Activated CD4-positive, alpha-beta memory T cell treated with anti-CD3 and anti-CD28 coated beads for 36 hours (primary cell): ENCODE data around the gene PLEKHA8. TPM values are rescaled to one million over a fixed set of nuclear protein-coding genes. Genes with fewer than 3 reads are reported as not detected.
"Not testable (repeated sequence)": the region's sequence is repeated elsewhere in the genome, so short reads cannot be mapped to it uniquely, and the experiment has no call there.

Experiments used
- CTCF ChIA-PET: fragments of 350-600 bp; sonication (Branson Sonifier 250); formaldehyde crosslinking; loops from one replicate; lab custom pipeline; 2021; ENCODE audit warnings: antibody characterized with exemption, inconsistent platforms; lab: Charles Lee
- POLR2A ChIA-PET: fragments of 350-600 bp; sonication (Branson Sonifier 250); formaldehyde crosslinking; loops from one replicate; lab custom pipeline; 2021; ENCODE audit warnings: antibody characterized with exemption; lab: Charles Lee
- DNase-seq: peaks from one replicate; pipeline ENCODE4 v3.0.0-alpha.2; 2020
- H3K27ac Mint-ChIP-seq: one replicate; pipeline ENCODE4 v1.8.0; 2021; ENCODE audit warnings: mixed read lengths
- H3K27me3 Mint-ChIP-seq: one replicate; pipeline ENCODE4 v1.8.0; 2021; ENCODE audit warnings: mixed read lengths
- H3K36me3 Mint-ChIP-seq: one replicate; pipeline ENCODE4 v1.8.0; 2021; ENCODE audit warnings: mixed read lengths
- H3K4me1 Mint-ChIP-seq: one replicate; pipeline ENCODE4 v1.8.0; 2021; ENCODE audit warnings: low read depth, mixed read lengths
- H3K4me3 Mint-ChIP-seq: one replicate; pipeline ENCODE4 v1.8.0; 2021; ENCODE audit warnings: mild to moderate bottlenecking, mixed read lengths
- H3K9me3 Mint-ChIP-seq: one replicate; pipeline ENCODE4 v1.8.0; 2021; ENCODE audit warnings: mixed read lengths
- intact Hi-C: fragments of 100-400 bp; cut with micrococcal nuclease; formaldehyde crosslinking; loops from one replicate; pipeline ENCODE4 v1.15.1; 2023
- total RNA-seq, 2 experiments: library from RNA; stranded (reverse); gene quantifications; one replicate each; pipeline ENCODE4 v1.2.3, GENCODE V29; 2021

The PLEKHA8 gene
- total RNA-seq, 2 experiments from 2014 or later: 9.4 to 10.1 TPM

DNA sequence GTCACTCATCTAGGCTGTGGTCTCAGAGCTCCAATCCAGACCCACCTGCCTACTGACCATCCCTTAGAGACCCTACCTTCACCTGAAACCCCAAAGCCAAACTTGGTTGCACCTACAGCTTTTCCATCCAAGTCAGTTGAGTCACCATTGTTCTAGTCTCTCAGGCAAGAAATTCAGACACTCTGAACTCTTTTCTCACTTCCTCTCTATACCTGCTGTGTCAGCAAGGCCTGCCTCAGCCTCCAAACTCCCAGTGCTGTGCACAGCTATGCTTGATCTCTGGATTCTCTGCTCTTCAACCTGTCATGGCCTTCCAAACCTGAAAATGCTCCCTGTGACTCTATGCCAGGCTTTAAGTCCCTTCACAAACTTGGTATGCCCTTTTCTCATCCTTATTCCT, 59.2 kb downstream of the PLEKHA8 start:
- Mint-ChIP-seq H3K36me3 (no peaks in the 10 kb centered on the region), H3K9me3 (no peaks in the 10 kb centered on the region), H3K4me3 (no peak overlapping the region), H3K27ac (no peak overlapping the region), H3K27me3 (no peaks in the 10 kb centered on the region), H3K4me1 (no peaks in the 10 kb centered on the region)
- POLR2A ChIA-PET: no interaction called here
- CTCF ChIA-PET: interaction anchor here (1.0 kb wide), 1 partner anchor 12 kb away, joined by 5 read pairs; no protein-coding TSS in a partner anchor
- intact Hi-C loops: no loop called here
- DNase-seq: no peak

- no peaks in the 10 kb centered on the region for H3K36me3 Mint-ChIP-seq
- intact Hi-C loops: no loop called here
- no peak overlapping the region for H3K27ac Mint-ChIP-seq
- DNase-seq: no peak
- no peaks in the 10 kb centered on the region for H3K27me3 Mint-ChIP-seq
- no peak overlapping the region for H3K4me3 Mint-ChIP-seq
- no peaks in the 10 kb centered on the region for H3K4me1 Mint-ChIP-seq
- ChIA-PET CTCF (no interaction called here), POLR2A (no interaction called here)
- H3K9me3 Mint-ChIP-seq: no peaks in the 10 kb centered on the region
Observed at GRCh38 chr7:30088362-30088761, 60.1 kb downstream of the PLEKHA8 start.

- ChIA-PET POLR2A (no interaction called here), CTCF (interaction anchor here (0.8 kb wide), 1 partner anchor 28 kb away, joined by 3 read pairs; no protein-coding TSS in a partner anchor)
- Mint-ChIP-seq H3K4me1 (no peaks in the 10 kb centered on the region), H3K27me3 (no peaks in the 10 kb centered on the region), H3K36me3 (peaks cover 4% of the 10 kb centered on the region), H3K9me3 (no peaks in the 10 kb centered on the region), H3K4me3 (no peak overlapping the region), H3K27ac (no peak overlapping the region)
- intact Hi-C loops: no loop called here
- DNase-seq: no peak
Observed at GRCh38 chr7:30090111-30090510, 61.9 kb downstream of the PLEKHA8 start.

DNA sequence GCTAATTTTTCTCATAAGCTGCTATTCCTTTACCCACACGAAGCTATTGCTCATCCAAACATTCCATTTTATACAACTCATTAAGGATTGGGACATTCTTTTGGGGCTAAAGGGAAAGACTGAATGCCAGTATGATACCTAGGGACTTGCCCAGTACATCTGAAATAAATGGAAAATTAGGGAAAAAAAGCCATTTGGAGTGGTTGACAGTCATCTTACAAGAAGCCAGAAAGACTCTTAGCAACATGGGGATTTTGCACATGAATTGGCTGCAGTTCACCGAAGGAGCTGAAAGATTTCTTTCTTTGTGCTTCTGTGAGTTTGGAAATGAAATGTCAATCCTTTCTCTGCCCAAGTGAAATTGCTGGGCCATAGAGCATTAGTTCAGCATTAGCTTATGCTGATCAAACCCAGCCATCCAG, 63.3 kb downstream of the PLEKHA8 start:
- Mint-ChIP-seq H3K4me3 (no peak overlapping the region), H3K9me3 (no peaks in the 10 kb centered on the region), H3K4me1 (no peaks in the 10 kb centered on the region), H3K27me3 (no peaks in the 10 kb centered on the region), H3K36me3 (peaks cover 6% of the 10 kb centered on the region), H3K27ac (no peak overlapping the region)
- intact Hi-C loops: no loop called here
- POLR2A ChIA-PET: no interaction called here
- no peak for DNase-seq
- CTCF ChIA-PET: no interaction called here

- no peak overlapping the region for H3K4me3 Mint-ChIP-seq
- intact Hi-C loops: no loop called here
Observed at GRCh38 chr7:30091987-30092386, 63.8 kb downstream of the PLEKHA8 start.

GRCh38 chr7:30093420-30093952, 65.3 kb downstream of the PLEKHA8 start:
- Mint-ChIP-seq H3K27me3 (no peaks in the 10 kb centered on the region), H3K36me3 (peaks cover 8% of the 10 kb centered on the region), H3K4me3 (no peak overlapping the region), H3K9me3 (no peaks in the 10 kb centered on the region), H3K4me1 (no peaks in the 10 kb centered on the region), H3K27ac (no peak overlapping the region)
- POLR2A ChIA-PET: no interaction called here
- intact Hi-C loops: no loop called here
- CTCF ChIA-PET: no interaction called here
- DNase-seq: no peak

More at GRCh38 chr7:30091987-30092386, 63.8 kb downstream of the PLEKHA8 start:
- DNase-seq: no peak
- CTCF ChIA-PET: interaction anchor here (1.0 kb wide), 1 partner anchor 9 kb away, joined by 3 read pairs; no protein-coding TSS in a partner anchor
- no peaks in the 10 kb centered on the region for H3K27me3 Mint-ChIP-seq
- H3K36me3 Mint-ChIP-seq: peaks cover 6% of the 10 kb centered on the region
- no peaks in the 10 kb centered on the region for H3K9me3 Mint-ChIP-seq
- no peaks in the 10 kb centered on the region for H3K4me1 Mint-ChIP-seq
- POLR2A ChIA-PET: no interaction called here
- H3K27ac Mint-ChIP-seq: no peak overlapping the region

- H3K9me3 Mint-ChIP-seq, CTCF ChIA-PET, POLR2A ChIA-PET, H3K4me3 Mint-ChIP-seq, H3K36me3 Mint-ChIP-seq, intact Hi-C loops, H3K27me3 Mint-ChIP-seq, DNase-seq, H3K27ac Mint-ChIP-seq, H3K4me1 Mint-ChIP-seq: not testable (repeated sequence)
Observed at GRCh38 chr7:30098599-30098998, 70.4 kb downstream of the PLEKHA8 start.

GRCh38 chr7:30102281-30102680, 74.1 kb downstream of the PLEKHA8 start:
- ChIA-PET CTCF (no interaction called here), POLR2A (no interaction called here)
- Mint-ChIP-seq H3K36me3 (peaks cover 1% of the 10 kb centered on the region), H3K27ac (no peak overlapping the region), H3K27me3 (no peaks in the 10 kb centered on the region), H3K9me3 (no peaks in the 10 kb centered on the region), H3K4me1 (no peaks in the 10 kb centered on the region), H3K4me3 (no peak overlapping the region)
- intact Hi-C loops: no loop called here
- no peak for DNase-seq

DNA sequence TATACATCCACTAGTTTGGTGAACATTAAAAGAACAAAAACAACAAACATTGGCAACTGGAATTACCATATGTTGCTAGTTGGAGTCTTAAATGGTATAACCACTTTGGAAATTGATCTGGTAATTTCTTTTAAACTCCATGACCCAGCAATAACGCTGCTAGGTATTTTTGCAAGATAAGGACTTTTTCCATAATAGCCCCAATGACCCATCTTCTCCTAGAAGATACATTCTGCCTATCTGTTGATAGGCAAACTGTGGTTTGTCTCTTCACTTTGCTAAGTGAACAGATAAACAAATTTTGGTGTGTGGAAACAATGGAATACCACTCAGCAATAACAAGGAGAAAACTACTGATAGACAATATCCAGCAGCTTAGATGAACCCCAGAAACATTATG, 75.9 kb downstream of the PLEKHA8 start:
- CTCF ChIA-PET: no interaction called here
- POLR2A ChIA-PET: no interaction called here
- intact Hi-C loops: no loop called here
- Mint-ChIP-seq H3K4me1 (no peaks in the 10 kb centered on the region), H3K36me3 (peaks cover 2% of the 10 kb centered on the region), H3K27me3 (no peaks in the 10 kb centered on the region), H3K9me3 (peaks cover 3% of the 10 kb centered on the region), H3K27ac (no peak overlapping the region), H3K4me3 (no peak overlapping the region)
- DNase-seq: no peak

DNA sequence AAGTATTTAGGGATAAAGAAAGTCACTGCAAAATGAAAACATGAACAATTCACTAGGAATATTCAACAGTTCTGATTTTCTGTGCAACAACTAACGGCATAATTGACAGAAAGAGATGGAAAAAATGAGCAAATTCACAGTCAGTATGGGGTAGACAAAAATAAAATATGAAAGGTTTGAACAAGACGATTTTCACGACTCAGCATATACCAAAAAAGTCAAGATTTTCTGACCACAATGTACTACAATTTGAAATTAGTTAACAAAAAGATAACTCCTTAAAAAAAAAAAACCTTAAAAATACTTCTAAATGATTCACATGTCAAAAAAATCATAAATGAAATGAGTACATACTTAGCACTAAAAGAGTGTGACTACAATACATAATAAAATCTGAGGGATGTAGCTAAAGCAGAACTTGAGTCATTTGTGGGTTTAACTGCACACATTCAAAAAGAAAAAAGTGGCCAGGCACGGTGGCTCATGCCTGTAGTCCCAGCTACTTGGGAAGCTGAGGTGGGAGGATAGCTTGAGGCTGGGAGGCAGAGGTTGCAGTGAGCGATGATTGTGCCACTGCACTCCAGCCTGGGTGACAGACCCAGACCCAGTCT, 84.0 kb downstream of the PLEKHA8 start:
- ChIA-PET POLR2A (no interaction called here), CTCF (no interaction called here)
- H3K9me3 Mint-ChIP-seq: peaks cover 18% of the 10 kb centered on the region

DNA sequence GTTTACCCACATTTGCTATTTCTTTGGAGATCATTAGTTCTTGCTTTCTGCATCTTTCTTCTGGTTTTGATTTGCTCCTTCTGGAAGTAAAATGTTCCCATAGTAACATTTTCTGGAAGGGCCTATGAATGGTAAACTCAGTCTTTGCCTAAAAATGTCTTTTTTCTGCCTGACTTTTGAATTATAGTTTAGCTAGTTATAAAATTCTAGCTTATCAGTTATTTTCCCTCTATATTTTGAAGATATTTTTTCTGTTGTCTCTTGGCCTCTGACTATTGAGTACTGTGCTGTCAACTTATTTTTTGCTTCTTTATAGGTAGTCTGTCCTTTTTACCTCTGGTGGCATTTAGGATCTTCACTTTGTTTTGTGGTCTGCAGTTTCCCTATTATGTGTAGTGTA, 84.9 kb downstream of the PLEKHA8 start:
- Mint-ChIP-seq H3K36me3 (peaks cover 6% of the 10 kb centered on the region), H3K27me3 (no peaks in the 10 kb centered on the region), H3K9me3 (peaks cover 18% of the 10 kb centered on the region), H3K4me1 (peaks cover 5% of the 10 kb centered on the region), H3K4me3 (no peak overlapping the region), H3K27ac (no peak overlapping the region)
- POLR2A ChIA-PET: no interaction called here
- no peak for DNase-seq
- CTCF ChIA-PET: interaction anchor here (1.1 kb wide), 1 partner anchor 51 kb away, joined by 4 read pairs; no protein-coding TSS in a partner anchor
- intact Hi-C loops: no loop called here

More for the DNA sequence above, 84.0 kb downstream of the PLEKHA8 start:
- intact Hi-C loops: no loop called here
- Mint-ChIP-seq H3K4me1 (peaks cover 5% of the 10 kb centered on the region), H3K36me3 (peaks cover 6% of the 10 kb centered on the region), H3K27me3 (no peaks in the 10 kb centered on the region), H3K4me3 (no peak overlapping the region), H3K27ac (no peak overlapping the region)
- DNase-seq: peak; percentile 12

DNA sequence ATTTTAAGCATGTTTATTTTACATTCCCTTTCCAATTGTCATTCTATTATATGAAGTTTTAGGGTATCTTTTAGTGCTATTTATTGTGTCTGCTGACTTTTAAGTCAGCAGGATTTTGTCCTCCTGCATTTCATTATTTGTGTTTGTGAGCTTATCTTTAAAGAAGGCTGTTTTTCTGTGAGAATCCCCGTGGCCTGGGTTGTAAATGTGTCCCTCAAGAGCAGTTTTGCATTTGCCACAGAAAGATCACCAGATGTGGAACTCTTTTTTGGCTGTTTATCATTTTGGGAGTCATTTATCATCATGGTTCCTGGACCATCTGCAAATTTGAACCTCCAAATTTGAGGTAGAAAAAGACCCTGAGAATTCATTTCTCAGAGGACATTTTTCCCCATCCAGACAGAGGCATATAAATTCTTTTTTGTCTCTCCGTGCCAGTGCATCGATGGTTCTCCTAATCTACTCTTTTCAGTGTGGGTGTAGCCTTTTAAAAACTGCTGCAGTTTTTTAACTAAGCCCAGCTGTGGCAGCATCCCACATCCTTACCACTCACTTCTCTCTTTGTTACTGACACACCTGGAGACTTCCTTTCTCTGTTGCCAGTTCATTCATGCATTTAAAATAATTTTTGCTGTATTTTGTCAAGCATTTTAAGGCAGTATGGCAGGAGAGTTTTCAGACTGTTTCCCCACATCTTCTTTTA, 86.5 kb downstream of the PLEKHA8 start:
- H3K27me3 Mint-ChIP-seq: no peaks in the 10 kb centered on the region
- peaks cover 5% of the 10 kb centered on the region for H3K4me1 Mint-ChIP-seq
- CTCF ChIA-PET: no interaction called here
- DNase-seq: no peak
- POLR2A ChIA-PET: no interaction called here
- no peak overlapping the region for H3K27ac Mint-ChIP-seq
- no peak overlapping the region for H3K4me3 Mint-ChIP-seq
- peaks cover 15% of the 10 kb centered on the region for H3K9me3 Mint-ChIP-seq
- H3K36me3 Mint-ChIP-seq: peaks cover 4% of the 10 kb centered on the region
- intact Hi-C loops: no loop called here
